IMR-90 (cell line): ENCODE results near the gene SH3RF3. TPM values are rescaled to one million over a fixed set of nuclear protein-coding genes. Genes with fewer than 3 reads are reported as not detected.
A peak's percentile ranks its signal among the peaks of the same experiment; 100 is the strongest.

Source experiments
- ATAC-seq: fragments of 200-7000 bp; cut with Tn5 transposase; 2 replicates; pipeline ENCODE4 v1.9.1; 2020; ENCODE audit warnings: low read depth, mild to moderate bottlenecking, moderate library complexity
- BruUV-seq: library from RNA; stranded (reverse); fragments of 400-500 nt; replicated peaks from 2 replicates; lab custom pipeline; 2021; lab: Mats Ljungman, UMichigan
- CTCF ChIA-PET: fragments of 300-600 bp; formaldehyde crosslinking; extraction: SDS; loops from one replicate; lab custom pipeline; 2021; ENCODE audit warnings: antibody characterized with exemption; lab: Yijun Ruan, JAX
- POLR2A ChIA-PET: fragments of 300-600 bp; sonication (Branson Sonifier 250); formaldehyde crosslinking; loops from one replicate; lab custom pipeline; 2022; ENCODE audit warnings: antibody characterized with exemption; ENCODE audit not compliant: unreplicated experiment; lab: Charles Lee
- DNase-seq: peaks from one replicate; pipeline ENCODE4 v3.0.0; 2013
- H2AFZ ChIP-seq: replicated peaks from 2 replicates; pipeline ENCODE3; 2013; ENCODE audit warnings: low read length, mild to moderate bottlenecking; ENCODE audit not compliant: poor library complexity
- H2AK5ac ChIP-seq: 2 replicates; pipeline ENCODE4 v1.6.1; 2013; ENCODE audit warnings: low read depth, low read length, inconsistent platforms
- H2AK9ac ChIP-seq: replicated peaks from 2 replicates; pipeline ENCODE3; 2013; ENCODE audit warnings: mild to moderate bottlenecking, low read depth, low read length, moderate library complexity; ENCODE audit not compliant: poor library complexity
- H2BK120ac ChIP-seq: 2 replicates; pipeline ENCODE4 v1.6.1; 2013; ENCODE audit warnings: low read depth, low read length, inconsistent platforms
- H2BK15ac ChIP-seq: 3 replicates; pipeline ENCODE4 v1.6.1; 2013; ENCODE audit warnings: low read depth, low read length, inconsistent platforms
- H2BK20ac ChIP-seq: 2 replicates; pipeline ENCODE4 v1.6.1; 2013; ENCODE audit warnings: low read depth, mild to moderate bottlenecking, inconsistent platforms, low read length, moderate library complexity
- H2BK5ac ChIP-seq: 2 replicates; pipeline ENCODE4 v1.6.1; 2013; ENCODE audit warnings: mild to moderate bottlenecking, low read depth, low read length, inconsistent platforms; ENCODE audit not compliant: poor library complexity, severe bottlenecking
- H3K14ac ChIP-seq: replicated peaks from 2 replicates; pipeline ENCODE4 v1.6.1; 2013; ENCODE audit warnings: low read depth, low read length, inconsistent platforms
- H3K18ac ChIP-seq: 2 replicates; pipeline ENCODE4 v1.6.1; 2013; ENCODE audit warnings: low read depth, low read length, control low read depth
- H3K23ac ChIP-seq: 2 replicates; pipeline ENCODE4 v1.6.1; 2013; ENCODE audit warnings: low read depth, low read length, inconsistent platforms
- H3K27ac ChIP-seq: 2 replicates; pipeline ENCODE4 v1.5.1; 2013; ENCODE audit warnings: mild to moderate bottlenecking, control low read depth, low read length; ENCODE audit not compliant: insufficient read depth
- H3K27me3 ChIP-seq: 2 replicates; pipeline ENCODE4 v1.6.1; 2013; ENCODE audit warnings: low read length; ENCODE audit not compliant: control insufficient read depth, insufficient read depth
- H3K36me3 ChIP-seq: 2 replicates; pipeline ENCODE4 v1.6.1; 2013; ENCODE audit warnings: low read length, mixed read lengths; ENCODE audit not compliant: control insufficient read depth, insufficient read depth
- H3K4ac ChIP-seq: 2 replicates; pipeline ENCODE4 v1.6.1; 2013; ENCODE audit warnings: low read depth, low read length, inconsistent platforms
- H3K4me1 ChIP-seq: 2 replicates; pipeline ENCODE4 v1.6.1; 2013; ENCODE audit warnings: low read length, mixed read lengths; ENCODE audit not compliant: control insufficient read depth, insufficient read depth
- H3K4me2 ChIP-seq: 2 replicates; pipeline ENCODE4 v1.6.1; 2013; ENCODE audit warnings: low read depth, mild to moderate bottlenecking, control low read depth, low read length, moderate library complexity
- H3K4me3 ChIP-seq: 2 replicates; pipeline ENCODE4 v1.5.1; 2013; ENCODE audit warnings: low read depth, mild to moderate bottlenecking, control low read depth, low read length, moderate library complexity; ENCODE audit not compliant: insufficient read depth
- H3K56ac ChIP-seq: 2 replicates; pipeline ENCODE4 v1.6.1; 2013; ENCODE audit warnings: low read length, inconsistent platforms; ENCODE audit not compliant: insufficient read depth; ENCODE audit errors: extremely low read depth
- H3K79me1 ChIP-seq, 2 experiments: 2 replicates each; pipeline ENCODE4 v1.6.1; 2013; ENCODE audit warnings: low read length in 2 of 2, inconsistent platforms in 1 of 2, low read depth in 1 of 2
- H3K9ac ChIP-seq: 2 replicates; pipeline ENCODE4 v1.6.1; 2013; ENCODE audit warnings: low read depth, low read length, control low read depth
- H3K9me1 ChIP-seq: 2 replicates; pipeline ENCODE4 v1.6.1; 2013; ENCODE audit warnings: low read length, inconsistent platforms; ENCODE audit not compliant: insufficient read depth
- H3K9me3 ChIP-seq: 2 replicates; pipeline ENCODE4 v1.6.1; 2013; ENCODE audit warnings: low read length; ENCODE audit not compliant: control insufficient read depth, insufficient read depth
- H4K20me1 ChIP-seq: 2 replicates; pipeline ENCODE4 v1.6.1; 2013; ENCODE audit warnings: low read length, inconsistent platforms; ENCODE audit not compliant: insufficient read depth
- H4K5ac ChIP-seq: 2 replicates; pipeline ENCODE4 v1.6.1; 2013; ENCODE audit warnings: mild to moderate bottlenecking, low read depth, low read length, control low read depth
- H4K8ac ChIP-seq, 2 experiments: 2 replicates each; pipeline ENCODE4 v1.6.1; 2013; ENCODE audit warnings: low read depth in 2 of 2, low read length in 2 of 2, control low read depth in 1 of 2, inconsistent platforms in 1 of 2
- H4K91ac ChIP-seq: 2 replicates; pipeline ENCODE4 v1.6.1; 2013; ENCODE audit warnings: low read depth, low read length, inconsistent platforms; ENCODE audit not compliant: insufficient read depth
- ELK1 ChIP-seq: fragments of 150-350 bp; IDR thresholded peaks from 2 replicates; pipeline ENCODE4 v1.6.1; 2016; ENCODE audit warnings: low read depth, mild to moderate bottlenecking, low read length, moderate library complexity, borderline replicate concordance
- FOS ChIP-seq: fragments of 150-350 bp; IDR thresholded peaks from 2 replicates; pipeline ENCODE4 v1.6.1; 2016; ENCODE audit warnings: low read depth, low read length
- MAFK ChIP-seq: IDR thresholded peaks from 2 replicates; pipeline ENCODE4 v1.6.1; 2012; ENCODE audit warnings: low read depth, low read length, improper control_type of control experiment
- MXI1 ChIP-seq: IDR thresholded peaks from 2 replicates; pipeline ENCODE4 v1.6.1; 2012; ENCODE audit warnings: low read depth, mild to moderate bottlenecking, low read length, moderate library complexity, borderline replicate concordance
- RAD21 ChIP-seq: IDR thresholded peaks from 2 replicates; pipeline ENCODE4 v1.6.1; 2012; ENCODE audit warnings: low read length, improper control_type of control experiment
- RFX5 ChIP-seq: IDR thresholded peaks from 2 replicates; pipeline ENCODE4 v1.8.0; 2012; ENCODE audit warnings: low read depth, mild to moderate bottlenecking, low read length, moderate library complexity
- WGBS, 2 experiments: methylation state at CpG; one replicate each; pipeline versions ENCODE4 v1.1.5 to v1.1.7; 2013; ENCODE audit warnings: missing lambda C conversion rate in 2 of 2; ENCODE audit not compliant: insufficient read length in 1 of 2; ENCODE audit errors: extremely low coverage in 2 of 2; 5-methylcytosine and 5-hydroxymethylcytosine counted together
- dilution Hi-C: fragments of 300-500 bp; cut with HindIII; formaldehyde crosslinking; loops from one replicate; pipeline ENCODE4 v1.14.3; 2018; ENCODE audit warnings: low sequenced_read_pairs; ENCODE audit not compliant: unreplicated experiment
- in situ Hi-C: fragments of 300-500 bp; cut with MboI; formaldehyde crosslinking; loops from 3 replicates; pipeline ENCODE4 v1.14.3; 2019; ENCODE audit warnings: low sequenced_read_pairs, inconsistent platforms, mixed read lengths
- intact Hi-C: fragments of 100-400 bp; cut with micrococcal nuclease; formaldehyde crosslinking; loops from 2 replicates; pipeline ENCODE4 v1.10.0; 2022
- polyA plus RNA-seq, 3 experiments: library from polyadenylated mRNA; depleted of rRNA; stranded (reverse); fragments of >200 nt; gene quantifications; 2 replicates each; pipeline ENCODE4 v1.2.3, GENCODE V29; 2012; ENCODE audit warnings: low replicate concordance in 1 of 3
- total RNA-seq: library from RNA; depleted of rRNA; stranded (reverse); fragments of >200 nt; gene quantifications from 2 replicates; pipeline ENCODE4 v1.2.3, GENCODE V29; 2012
- TF ChIP-seq, protein P1 (sequence below): fragments of 150-350 bp; IDR thresholded peaks from 2 replicates; pipeline ENCODE4 v1.6.1; 2017; ENCODE audit warnings: mild to moderate bottlenecking, antibody characterized with exemption, low read length, low read depth

Gene SH3RF3
- total and polyA plus RNA-seq, 2 of the 4 experiments (the other 2 are of a cell fraction) = 3.4 to 5.3 TPM

GRCh38 chr2:109226622-109227021, 97.6 kb downstream of the SH3RF3 start:
- ATAC-seq (no peak), DNase-seq (no peak)
- TF ChIP-seq RFX5 (no peak), MXI1 (no peak), RAD21 (no peak), FOS (no peak), MAFK (no peak), ELK1 (no peak)
- TF ChIP-seq, protein P1, sequence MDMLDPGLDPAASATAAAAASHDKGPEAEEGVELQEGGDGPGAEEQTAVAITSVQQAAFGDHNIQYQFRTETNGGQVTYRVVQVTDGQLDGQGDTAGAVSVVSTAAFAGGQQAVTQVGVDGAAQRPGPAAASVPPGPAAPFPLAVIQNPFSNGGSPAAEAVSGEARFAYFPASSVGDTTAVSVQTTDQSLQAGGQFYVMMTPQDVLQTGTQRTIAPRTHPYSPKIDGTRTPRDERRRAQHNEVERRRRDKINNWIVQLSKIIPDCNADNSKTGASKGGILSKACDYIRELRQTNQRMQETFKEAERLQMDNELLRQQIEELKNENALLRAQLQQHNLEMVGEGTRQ = no peak
- no peak overlapping the region for H2AFZ ChIP-seq
- no peak overlapping the region for H2BK5ac ChIP-seq
- no peak overlapping the region for H4K5ac ChIP-seq
- H3K4me2 ChIP-seq = no peak overlapping the region
- no peak overlapping the region for H2BK120ac ChIP-seq
- peaks cover 17% of the 10 kb centered on the region; the same call in 1 of the 2 replicates for H3K9me1 ChIP-seq
- BruUV-seq = no TSS peak
- no peak overlapping the region for H2AK9ac ChIP-seq
- no peak overlapping the region for H3K4ac ChIP-seq
- WGBS, 2 experiments = 100% methylated on average over 2 of the region's 6 CpGs; no CpG with 5 or more reads in 1 of the 2 experiments
- H3K4me1 ChIP-seq = peaks cover 10% of the 10 kb centered on the region
- H2BK20ac ChIP-seq = no peak overlapping the region
- H2BK15ac ChIP-seq = no peak overlapping the region; the same call in 2 of the 3 replicates
- no peak overlapping the region for H4K8ac ChIP-seq
- ChIA-PET POLR2A (no interaction called here), CTCF (interaction anchor here (1.5 kb wide), 1 partner anchor 9 kb away, joined by 4 read pairs; no protein-coding TSS in a partner anchor)
- no peaks in the 10 kb centered on the region for H3K9me3 ChIP-seq
- peaks cover 54% of the 10 kb centered on the region for H4K20me1 ChIP-seq
- H3K18ac ChIP-seq = no peak overlapping the region
- H3K27me3 ChIP-seq = no peaks in the 10 kb centered on the region
- no peak overlapping the region for H3K9ac ChIP-seq
- peaks cover 50 to 87% of the 10 kb centered on the region in 2 experiments for H3K79me1 ChIP-seq
- no peak overlapping the region for H3K27ac ChIP-seq
- H3K14ac ChIP-seq = no peak overlapping the region
- dilution Hi-C loops (no loop called here), in situ Hi-C loops (no loop called here), intact Hi-C loops (no loop called here)
- H3K23ac ChIP-seq = peak overlapping the region; percentile 53; the same call in 1 of the 2 replicates
- no peak overlapping the region for H3K4me3 ChIP-seq
- no peak overlapping the region for H3K56ac ChIP-seq
- H3K36me3 ChIP-seq = no peaks in the 10 kb centered on the region
- no peak overlapping the region for H2AK5ac ChIP-seq
- H4K91ac ChIP-seq = no peak overlapping the region
